ENCODE results near the gene MRPL55.

- TF ChIP-seq CTCF (conservative IDR thresholded peaks at IDR 0.05; ENCODE audit: low read length), result no peak
- TF ChIP-seq EZH2phosphoT487 (IDR thresholded peaks at IDR 0.05; ENCODE audit: borderline replicate concordance), result no peak
These were observed 35.8 kb downstream of the MRPL55 start for GRCh38 chr1:228073061-228073856.
